ENCODE measurements around the gene KAT7.

Gene KAT7

GRCh38 chr17:49842371-49842770 is 53.9 kb downstream of the KAT7 start:
- no peaks in the 10 kb centered on the region for H3K9me3 ChIP-seq (ENCODE audit: severe bottlenecking)
- no peaks in the 10 kb centered on the region for H3K36me3 ChIP-seq
- H3K27ac ChIP-seq = no peak overlapping the region
- DNase-seq = no peak
- no peak overlapping the region for H3K4me3 ChIP-seq (ENCODE audit: low read depth, low read length)
- H3K27me3 ChIP-seq (ENCODE audit: insufficient read depth, low read depth, severe bottlenecking) = no peaks in the 10 kb centered on the region
- TF ChIP-seq, protein P1, sequence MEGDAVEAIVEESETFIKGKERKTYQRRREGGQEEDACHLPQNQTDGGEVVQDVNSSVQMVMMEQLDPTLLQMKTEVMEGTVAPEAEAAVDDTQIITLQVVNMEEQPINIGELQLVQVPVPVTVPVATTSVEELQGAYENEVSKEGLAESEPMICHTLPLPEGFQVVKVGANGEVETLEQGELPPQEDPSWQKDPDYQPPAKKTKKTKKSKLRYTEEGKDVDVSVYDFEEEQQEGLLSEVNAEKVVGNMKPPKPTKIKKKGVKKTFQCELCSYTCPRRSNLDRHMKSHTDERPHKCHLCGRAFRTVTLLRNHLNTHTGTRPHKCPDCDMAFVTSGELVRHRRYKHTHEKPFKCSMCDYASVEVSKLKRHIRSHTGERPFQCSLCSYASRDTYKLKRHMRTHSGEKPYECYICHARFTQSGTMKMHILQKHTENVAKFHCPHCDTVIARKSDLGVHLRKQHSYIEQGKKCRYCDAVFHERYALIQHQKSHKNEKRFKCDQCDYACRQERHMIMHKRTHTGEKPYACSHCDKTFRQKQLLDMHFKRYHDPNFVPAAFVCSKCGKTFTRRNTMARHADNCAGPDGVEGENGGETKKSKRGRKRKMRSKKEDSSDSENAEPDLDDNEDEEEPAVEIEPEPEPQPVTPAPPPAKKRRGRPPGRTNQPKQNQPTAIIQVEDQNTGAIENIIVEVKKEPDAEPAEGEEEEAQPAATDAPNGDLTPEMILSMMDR (IDR thresholded peaks at IDR 0.05; ENCODE audit: low read depth, low read length) = no peak

DNA sequence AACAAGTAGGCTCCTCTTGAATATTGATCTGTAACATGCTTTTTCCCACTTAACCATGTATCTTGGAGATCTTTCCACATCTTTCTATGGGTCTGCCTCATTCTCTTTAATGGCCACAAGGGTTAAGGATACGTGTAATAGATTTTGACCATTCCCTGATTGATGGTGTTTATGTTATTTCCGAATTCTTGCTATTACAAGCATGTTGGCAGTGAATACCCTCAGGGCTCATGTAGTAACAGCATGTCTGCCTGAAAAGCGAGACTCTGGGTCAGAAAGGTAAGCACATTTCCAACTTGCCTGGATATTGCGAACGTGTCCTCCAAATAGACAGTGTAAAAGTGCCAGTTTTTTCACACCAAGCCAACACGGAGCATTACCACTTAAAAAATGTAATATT is 54.4 kb downstream of the KAT7 start:
- DNase-seq = no peak
- Histone ChIP-seq H3K9me3 (ENCODE audit: severe bottlenecking) (no peaks in the 10 kb centered on the region), H3K36me3 (no peaks in the 10 kb centered on the region), H3K27ac (no peak overlapping the region), H3K27me3 (ENCODE audit: insufficient read depth, low read depth, severe bottlenecking) (no peaks in the 10 kb centered on the region), H3K4me3 (ENCODE audit: low read depth, low read length) (no peak overlapping the region)
- TF ChIP-seq, protein P1 (IDR thresholded peaks at IDR 0.05; ENCODE audit: low read depth, low read length) = no peak

GRCh38 chr17:49843774-49844350 is 55.4 kb downstream of the KAT7 start:
- peak; percentile 67 for DNase-seq
- TF ChIP-seq, protein P1 (IDR thresholded peaks at IDR 0.05; ENCODE audit: low read depth, low read length) = peak; percentile 72
- H3K36me3 ChIP-seq = no peaks in the 10 kb centered on the region

GRCh38 chr17:49845321-49845720 is 56.8 kb downstream of the KAT7 start:
- H3K27ac ChIP-seq = peak overlapping the region; percentile 17
- TF ChIP-seq, protein P1 (IDR thresholded peaks at IDR 0.05; ENCODE audit: low read depth, low read length) = no peak

More at GRCh38 chr17:49843774-49844350, 55.4 kb downstream of the KAT7 start:
- no peaks in the 10 kb centered on the region for H3K9me3 ChIP-seq (ENCODE audit: severe bottlenecking)
- H3K27me3 ChIP-seq (ENCODE audit: insufficient read depth, low read depth, severe bottlenecking) = no peaks in the 10 kb centered on the region
- H3K4me3 ChIP-seq (ENCODE audit: low read depth, low read length) = no peak overlapping the region
- no peak overlapping the region; the same call in 1 of the 2 replicates for H3K27ac ChIP-seq

DNA sequence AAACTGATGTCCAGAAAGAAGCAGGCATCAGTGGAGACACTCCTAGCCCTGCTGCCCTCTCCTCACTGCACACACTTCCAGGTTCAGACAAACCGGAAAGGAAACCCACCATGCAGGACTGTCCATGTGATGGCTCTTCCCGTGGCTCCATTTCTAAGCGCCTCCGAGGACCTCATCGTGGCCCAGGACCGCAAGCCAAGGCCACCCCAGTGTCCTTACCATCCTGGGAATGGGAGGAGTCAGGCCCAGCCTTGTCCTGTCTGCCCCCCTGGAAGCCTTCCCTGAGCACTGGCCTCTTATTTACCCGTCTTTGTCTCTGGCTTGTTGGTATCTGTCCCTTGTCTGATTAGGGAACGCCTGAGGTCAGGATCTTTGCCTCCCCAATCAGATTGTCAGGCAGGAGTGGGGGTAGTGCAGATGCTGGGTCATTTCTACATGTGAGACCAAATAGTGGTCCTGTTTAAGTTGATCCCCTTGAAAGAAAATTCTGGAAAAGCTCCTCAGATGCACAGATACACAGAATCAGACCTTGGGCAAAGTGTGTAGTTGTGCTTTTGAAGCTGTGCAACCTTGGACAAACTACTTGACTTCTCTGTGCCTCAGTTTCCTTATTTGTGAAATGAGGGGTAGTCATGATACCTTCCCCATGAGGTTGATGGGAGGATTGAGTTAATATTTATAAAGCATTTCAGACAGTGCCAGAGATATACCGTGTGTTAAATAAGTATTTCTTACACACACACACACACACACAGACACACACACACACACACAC is 58.6 kb downstream of the KAT7 start:
- Histone ChIP-seq H3K36me3 (no peaks in the 10 kb centered on the region), H3K27me3 (ENCODE audit: insufficient read depth, low read depth, severe bottlenecking) (no peaks in the 10 kb centered on the region), H3K4me3 (ENCODE audit: low read depth, low read length) (no peak overlapping the region), H3K9me3 (ENCODE audit: severe bottlenecking) (no peaks in the 10 kb centered on the region), H3K27ac (no peak overlapping the region)
- TF ChIP-seq, protein P1 (IDR thresholded peaks at IDR 0.05; ENCODE audit: low read depth, low read length) = no peak
- DNase-seq = no peak

More at GRCh38 chr17:49845321-49845720, 56.8 kb downstream of the KAT7 start:
- H3K36me3 ChIP-seq = no peaks in the 10 kb centered on the region
- H3K9me3 ChIP-seq (ENCODE audit: severe bottlenecking) = no peaks in the 10 kb centered on the region
- DNase-seq = no peak
- H3K4me3 ChIP-seq (ENCODE audit: low read depth, low read length) = no peak overlapping the region
- no peaks in the 10 kb centered on the region for H3K27me3 ChIP-seq (ENCODE audit: insufficient read depth, low read depth, severe bottlenecking)
